DOHH2 (cell line): Measurements from ENCODE around the gene SLC7A4.

Experiments used
- H3F3A ChIP-seq: fragments of 200-600 bp; sonication (generic), shearing (Covaris generic); 2 replicates; pipeline ENCODE4 v1.6.0; 2016; ENCODE audit warnings: antibody characterized with exemption, mild to moderate bottlenecking; ENCODE audit not compliant: control insufficient read depth, insufficient read depth
- H3K27ac ChIP-seq: fragments of 200-600 bp; sonication (generic); 2 replicates; pipeline ENCODE4 v1.5.1; 2014; ENCODE audit warnings: low read depth, mild to moderate bottlenecking, low read length, moderate library complexity
- H3K27me3 ChIP-seq: fragments of 200-600 bp; sonication (generic); 2 replicates; pipeline ENCODE4 v1.6.1; 2014; ENCODE audit warnings: mild to moderate bottlenecking, low read length, mixed read lengths; ENCODE audit not compliant: control insufficient read depth
- H3K36me3 ChIP-seq: fragments of 200-600 bp; sonication (generic); 2 replicates; pipeline ENCODE4 v1.6.1; 2014; ENCODE audit warnings: mild to moderate bottlenecking, low read length, moderate library complexity, mixed read lengths; ENCODE audit not compliant: control insufficient read depth
- H3K4me1 ChIP-seq: fragments of 200-600 bp; sonication (generic); 2 replicates; pipeline ENCODE4 v1.6.1; 2014; ENCODE audit warnings: mild to moderate bottlenecking, low read length, mixed read lengths; ENCODE audit not compliant: control insufficient read depth
- H3K4me2 ChIP-seq: fragments of 200-600 bp; sonication (generic); 2 replicates; pipeline ENCODE4 v1.6.0; 2014; ENCODE audit warnings: mild to moderate bottlenecking, low read length, moderate library complexity
- H3K4me3 ChIP-seq: fragments of 200-600 bp; sonication (generic); 2 replicates; pipeline ENCODE4 v1.5.1; 2014; ENCODE audit warnings: mild to moderate bottlenecking, low read length, mixed read lengths
- H3K79me2 ChIP-seq: fragments of 200-600 bp; sonication (generic); 2 replicates; pipeline ENCODE4 v1.6.1; 2014; ENCODE audit warnings: mild to moderate bottlenecking, low read length, mixed read lengths; ENCODE audit not compliant: control insufficient read depth
- H3K9me2 ChIP-seq: fragments of 200-600 bp; sonication (generic); replicated peaks from 2 replicates; pipeline ENCODE4 v1.6.1; 2014; ENCODE audit warnings: mild to moderate bottlenecking, low read length, mixed read lengths; ENCODE audit not compliant: control insufficient read depth
- H3K9me3 ChIP-seq: fragments of 200-600 bp; sonication (generic); 2 replicates; pipeline ENCODE4 v1.6.1; 2014; ENCODE audit warnings: antibody characterized with exemption, low read length, mixed read lengths; ENCODE audit not compliant: control insufficient read depth, insufficient read depth
- H4K20me1 ChIP-seq: fragments of 200-600 bp; sonication (generic); 2 replicates; pipeline ENCODE4 v1.6.0; 2014; ENCODE audit warnings: low read depth, mild to moderate bottlenecking, antibody characterized with exemption, low read length, moderate library complexity; ENCODE audit not compliant: control insufficient read depth, insufficient read depth
- EZH2phosphoT487 ChIP-seq: fragments of 200-600 bp; sonication (generic); IDR thresholded peaks from 2 replicates; pipeline ENCODE4 v1.6.1; 2017; ENCODE audit warnings: borderline replicate concordance, mild to moderate bottlenecking, antibody characterized with exemption, low read length, moderate library complexity, mixed read lengths
- TF ChIP-seq, protein P1 (sequence below): fragments of 200-600 bp; sonication (generic); IDR thresholded peaks from one replicate; pipeline ENCODE4 v1.5.1; 2014; ENCODE audit warnings: antibody characterized with exemption, mild to moderate bottlenecking, low read depth, low read length; ENCODE audit not compliant: poor library complexity, severe bottlenecking

The SLC7A4 gene

DNA sequence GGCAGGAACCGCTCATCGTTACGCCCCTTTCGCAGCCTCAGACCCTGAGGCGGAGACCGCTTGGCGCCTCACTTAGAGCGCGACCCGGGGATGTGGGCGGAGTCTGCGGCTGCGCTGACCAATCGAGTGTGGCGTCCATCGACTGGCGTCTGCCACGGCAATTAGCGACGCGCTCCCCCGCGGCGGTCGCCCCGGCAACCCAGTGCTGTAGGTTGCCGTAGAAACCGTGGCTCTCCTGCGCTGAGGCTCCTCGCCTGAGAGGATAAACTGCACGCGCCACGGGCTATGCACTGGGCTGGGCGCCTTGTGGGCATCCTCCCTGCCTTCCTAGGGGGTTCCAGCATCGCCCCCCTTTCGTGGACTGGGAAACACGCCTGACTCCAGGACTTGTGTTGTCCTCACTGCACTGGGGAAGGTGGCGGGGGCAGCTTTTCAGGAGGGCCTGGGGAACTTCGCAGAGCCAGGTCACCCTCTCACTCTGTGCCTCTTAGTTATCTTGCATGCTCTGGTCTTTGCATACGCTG lies 18.1 kb downstream of the SLC7A4 start:
- TF ChIP-seq EZH2phosphoT487, result no peak
- TF ChIP-seq, protein P1, sequence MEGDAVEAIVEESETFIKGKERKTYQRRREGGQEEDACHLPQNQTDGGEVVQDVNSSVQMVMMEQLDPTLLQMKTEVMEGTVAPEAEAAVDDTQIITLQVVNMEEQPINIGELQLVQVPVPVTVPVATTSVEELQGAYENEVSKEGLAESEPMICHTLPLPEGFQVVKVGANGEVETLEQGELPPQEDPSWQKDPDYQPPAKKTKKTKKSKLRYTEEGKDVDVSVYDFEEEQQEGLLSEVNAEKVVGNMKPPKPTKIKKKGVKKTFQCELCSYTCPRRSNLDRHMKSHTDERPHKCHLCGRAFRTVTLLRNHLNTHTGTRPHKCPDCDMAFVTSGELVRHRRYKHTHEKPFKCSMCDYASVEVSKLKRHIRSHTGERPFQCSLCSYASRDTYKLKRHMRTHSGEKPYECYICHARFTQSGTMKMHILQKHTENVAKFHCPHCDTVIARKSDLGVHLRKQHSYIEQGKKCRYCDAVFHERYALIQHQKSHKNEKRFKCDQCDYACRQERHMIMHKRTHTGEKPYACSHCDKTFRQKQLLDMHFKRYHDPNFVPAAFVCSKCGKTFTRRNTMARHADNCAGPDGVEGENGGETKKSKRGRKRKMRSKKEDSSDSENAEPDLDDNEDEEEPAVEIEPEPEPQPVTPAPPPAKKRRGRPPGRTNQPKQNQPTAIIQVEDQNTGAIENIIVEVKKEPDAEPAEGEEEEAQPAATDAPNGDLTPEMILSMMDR, result no peak
- no peaks in the 10 kb centered on the region for H3F3A ChIP-seq
- H3K4me1 ChIP-seq, result peaks cover 21% of the 10 kb centered on the region
- H3K27ac ChIP-seq, result no peak overlapping the region
- no peaks in the 10 kb centered on the region for H4K20me1 ChIP-seq
- H3K9me3 ChIP-seq, result no peaks in the 10 kb centered on the region
- H3K27me3 ChIP-seq, result peaks cover 11% of the 10 kb centered on the region; the same call in 1 of the 2 replicates
- H3K4me2 ChIP-seq, result peak overlapping the region; percentile 90
- no peaks in the 10 kb centered on the region for H3K9me2 ChIP-seq
- H3K4me3 ChIP-seq, result peak overlapping the region; percentile 73
- H3K79me2 ChIP-seq, result no peaks in the 10 kb centered on the region
- no peaks in the 10 kb centered on the region for H3K36me3 ChIP-seq

DNA sequence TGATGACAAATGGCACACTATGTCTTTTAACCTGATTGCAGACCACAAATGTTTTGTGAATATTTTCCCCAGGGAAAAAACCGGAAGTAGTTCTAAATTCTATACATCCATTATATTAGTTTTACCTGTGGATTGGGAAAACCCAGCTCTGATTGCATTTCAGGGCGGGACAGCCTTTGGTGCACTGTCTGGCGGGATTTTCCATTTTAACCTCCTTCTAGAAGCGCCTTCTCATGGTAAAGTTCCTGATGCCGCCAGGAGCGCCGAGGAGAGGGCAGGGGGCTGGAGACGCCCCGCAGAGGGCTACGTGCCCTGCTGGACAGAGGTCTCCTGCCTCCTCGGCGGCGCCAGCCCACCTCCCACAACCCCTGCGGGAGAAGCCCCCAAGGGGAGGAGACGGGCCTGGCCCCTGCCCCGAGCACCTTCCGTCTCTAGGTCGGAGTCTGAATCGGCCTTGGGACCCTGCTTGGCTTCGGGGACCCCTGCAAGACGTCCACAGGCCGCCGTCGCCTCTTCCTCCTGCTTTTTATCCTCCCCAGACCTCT lies 18.6 kb downstream of the SLC7A4 start:
- Histone ChIP-seq H3K27me3 (peaks cover 11% of the 10 kb centered on the region; the same call in 1 of the 2 replicates), H4K20me1 (no peaks in the 10 kb centered on the region), H3K4me1 (peaks cover 21% of the 10 kb centered on the region)

DNA sequence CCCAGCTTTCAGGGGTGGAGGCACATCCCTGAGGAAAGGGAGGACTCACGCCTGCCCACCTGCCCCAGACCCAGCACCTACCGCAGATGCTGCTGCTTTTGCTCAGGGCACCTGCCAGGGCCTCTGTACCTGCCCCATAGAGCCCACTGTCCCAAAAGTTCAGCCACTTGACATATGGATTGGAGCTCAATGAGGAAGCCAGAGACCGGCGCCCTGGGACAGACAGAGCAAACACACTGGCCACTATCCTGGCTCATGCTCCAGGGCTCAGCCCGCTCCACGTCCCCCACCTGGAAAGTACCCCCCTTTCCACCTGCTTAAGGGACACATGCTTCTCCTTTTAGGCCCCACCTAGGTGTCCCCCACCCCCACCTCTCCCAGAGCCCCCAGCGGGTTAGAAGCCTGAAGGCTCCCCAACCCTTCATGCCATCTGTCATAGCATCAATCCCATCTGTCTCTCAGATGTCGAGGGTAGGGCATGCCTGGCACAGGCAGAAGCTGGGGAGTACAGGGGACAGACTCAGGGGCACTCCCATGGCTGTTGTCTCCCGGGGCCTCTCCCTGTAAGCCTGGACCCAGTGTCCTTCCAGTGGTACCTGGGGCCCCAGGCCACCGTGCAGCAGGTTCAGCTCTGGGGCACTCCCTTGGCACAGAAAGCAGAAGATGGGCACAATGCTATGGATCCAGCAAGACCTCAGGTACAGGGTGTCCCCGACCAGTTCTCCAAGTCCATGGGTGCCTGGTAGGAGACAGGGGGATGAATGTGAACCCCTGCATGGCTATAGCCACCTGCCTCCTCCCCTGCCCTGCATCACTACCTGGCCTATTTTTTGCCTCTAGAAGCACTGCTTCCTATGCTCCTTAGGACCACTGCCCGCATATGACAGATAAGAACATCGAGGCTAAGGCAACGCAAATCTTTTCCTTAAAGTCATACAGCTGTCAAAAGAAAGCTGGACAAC lies 19.6 kb downstream of the SLC7A4 start:
- H3K4me1 ChIP-seq, result peaks cover 21% of the 10 kb centered on the region
- TF ChIP-seq EZH2phosphoT487, result no peak
- TF ChIP-seq, protein P1, result no peak

More for the DNA sequence above, 18.6 kb downstream of the SLC7A4 start:
- no peaks in the 10 kb centered on the region for H3F3A ChIP-seq
- H3K79me2 ChIP-seq, result no peaks in the 10 kb centered on the region
- no peaks in the 10 kb centered on the region for H3K9me3 ChIP-seq
- H3K27ac ChIP-seq, result no peak overlapping the region
- no peaks in the 10 kb centered on the region for H3K36me3 ChIP-seq
- no peaks in the 10 kb centered on the region for H3K9me2 ChIP-seq
- no peak for TF ChIP-seq EZH2phosphoT487
- TF ChIP-seq, protein P1, result no peak
- peak overlapping the region; percentile 90 for H3K4me2 ChIP-seq
- H3K4me3 ChIP-seq, result peak overlapping the region; percentile 73

More for the DNA sequence above, 19.6 kb downstream of the SLC7A4 start:
- H3K36me3 ChIP-seq, result no peaks in the 10 kb centered on the region
- H3K9me3 ChIP-seq, result no peaks in the 10 kb centered on the region
- H3K79me2 ChIP-seq, result no peaks in the 10 kb centered on the region
- H3K4me2 ChIP-seq, result no peak overlapping the region; the same call in 1 of the 2 replicates
- no peak overlapping the region for H3K27ac ChIP-seq
- H3F3A ChIP-seq, result no peaks in the 10 kb centered on the region
- peak overlapping the region; percentile 73; the same call in 1 of the 2 replicates for H3K4me3 ChIP-seq
- H3K27me3 ChIP-seq, result peaks cover 11% of the 10 kb centered on the region; the same call in 1 of the 2 replicates
- H3K9me2 ChIP-seq, result no peaks in the 10 kb centered on the region
- H4K20me1 ChIP-seq, result no peaks in the 10 kb centered on the region
